C4-2B (cell line): Measurements from ENCODE around the gene JADE1.

Experiments used
- H3K27ac ChIP-seq: fragments of 450-650 bp; 2 replicates; pipeline ENCODE4 v1.5.1; 2017
- ZFX ChIP-seq: fragments of 450-650 bp; IDR thresholded peaks from 2 replicates; pipeline ENCODE4 v1.6.1; 2017
- TF ChIP-seq, protein P1 (sequence below): fragments of 450-650 bp; conservative IDR thresholded peaks from 2 replicates; pipeline ENCODE4 v1.5.1; 2017; ENCODE audit warnings: mild to moderate bottlenecking

The JADE1 gene

DNA sequence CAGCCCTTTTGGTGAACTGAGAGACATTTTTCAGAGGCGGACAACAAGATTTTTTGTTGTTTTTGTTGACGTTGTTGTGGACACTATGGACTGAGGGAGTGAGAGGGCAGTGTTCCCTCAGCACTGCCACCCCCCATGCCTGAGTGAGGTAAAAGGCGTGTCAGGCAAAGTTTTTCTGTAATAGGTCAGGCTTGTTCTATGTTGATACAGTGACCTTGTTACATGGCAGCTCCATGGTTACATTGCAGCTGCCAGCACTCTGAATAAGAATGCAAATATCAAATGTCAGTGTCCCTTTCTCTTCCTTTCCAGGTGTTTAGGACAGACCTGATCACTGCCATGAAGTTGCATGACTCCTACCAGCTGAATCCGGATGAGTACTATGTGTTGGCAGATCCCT lies 36.6 kb downstream of the JADE1 start:
- no peak for TF ChIP-seq ZFX
- H3K27ac ChIP-seq: no peak overlapping the region

DNA sequence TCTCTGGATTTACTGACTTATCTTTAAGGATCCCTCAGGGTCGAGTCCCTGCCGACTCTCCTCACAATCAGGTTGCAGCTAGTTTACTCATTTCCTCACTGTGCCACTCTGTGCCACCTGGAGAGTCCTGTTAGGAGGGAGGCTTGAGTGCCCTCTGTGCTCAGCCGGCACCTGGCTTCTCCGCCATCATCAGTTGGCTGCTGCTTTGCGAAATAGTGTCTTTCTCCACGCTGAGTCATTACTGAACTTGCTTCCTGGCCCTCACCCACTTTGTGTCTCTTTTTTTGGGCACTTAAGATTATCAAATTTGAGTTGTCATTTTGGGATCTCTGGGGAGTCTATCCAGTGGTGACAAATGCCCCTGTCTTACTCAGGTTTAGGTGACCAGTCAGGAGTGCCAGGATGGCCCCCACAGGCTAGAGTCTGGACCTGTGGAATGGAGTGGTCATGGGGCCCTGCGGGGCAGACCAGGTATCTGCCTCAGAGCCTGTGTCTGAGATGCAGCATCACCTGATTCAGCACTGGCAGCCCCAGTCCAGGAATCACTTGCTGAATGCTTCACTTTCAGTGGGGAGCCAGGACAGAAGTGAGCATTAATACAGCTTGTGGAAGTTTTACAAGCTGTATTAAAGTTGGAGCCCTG lies 37.7 kb downstream of the JADE1 start:
- H3K27ac ChIP-seq: no peak overlapping the region
- TF ChIP-seq ZFX: no peak
- TF ChIP-seq, protein P1, sequence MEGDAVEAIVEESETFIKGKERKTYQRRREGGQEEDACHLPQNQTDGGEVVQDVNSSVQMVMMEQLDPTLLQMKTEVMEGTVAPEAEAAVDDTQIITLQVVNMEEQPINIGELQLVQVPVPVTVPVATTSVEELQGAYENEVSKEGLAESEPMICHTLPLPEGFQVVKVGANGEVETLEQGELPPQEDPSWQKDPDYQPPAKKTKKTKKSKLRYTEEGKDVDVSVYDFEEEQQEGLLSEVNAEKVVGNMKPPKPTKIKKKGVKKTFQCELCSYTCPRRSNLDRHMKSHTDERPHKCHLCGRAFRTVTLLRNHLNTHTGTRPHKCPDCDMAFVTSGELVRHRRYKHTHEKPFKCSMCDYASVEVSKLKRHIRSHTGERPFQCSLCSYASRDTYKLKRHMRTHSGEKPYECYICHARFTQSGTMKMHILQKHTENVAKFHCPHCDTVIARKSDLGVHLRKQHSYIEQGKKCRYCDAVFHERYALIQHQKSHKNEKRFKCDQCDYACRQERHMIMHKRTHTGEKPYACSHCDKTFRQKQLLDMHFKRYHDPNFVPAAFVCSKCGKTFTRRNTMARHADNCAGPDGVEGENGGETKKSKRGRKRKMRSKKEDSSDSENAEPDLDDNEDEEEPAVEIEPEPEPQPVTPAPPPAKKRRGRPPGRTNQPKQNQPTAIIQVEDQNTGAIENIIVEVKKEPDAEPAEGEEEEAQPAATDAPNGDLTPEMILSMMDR: no peak

DNA sequence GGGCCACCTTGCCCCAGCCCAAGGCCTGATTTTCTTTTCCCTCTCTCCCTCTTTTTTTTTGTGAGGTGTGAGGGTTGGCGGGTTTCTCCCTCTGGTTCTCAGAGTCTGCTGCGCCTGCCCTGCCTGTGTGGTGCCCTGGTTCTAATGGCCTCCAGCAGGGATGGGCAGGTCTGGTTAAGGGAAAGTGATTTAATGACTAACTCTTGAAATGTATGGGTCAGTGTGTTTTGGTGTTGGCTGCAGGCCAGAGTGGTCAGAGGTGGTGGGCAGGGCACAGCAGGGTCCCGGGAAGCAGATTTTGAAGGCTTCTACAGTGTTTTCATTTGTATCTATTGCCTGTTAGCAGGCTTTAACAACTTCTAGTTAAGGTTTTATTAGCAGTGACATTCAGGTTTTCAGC lies 39.0 kb downstream of the JADE1 start:
- no peak overlapping the region for H3K27ac ChIP-seq
- TF ChIP-seq, protein P1: no peak
- TF ChIP-seq ZFX: no peak

DNA sequence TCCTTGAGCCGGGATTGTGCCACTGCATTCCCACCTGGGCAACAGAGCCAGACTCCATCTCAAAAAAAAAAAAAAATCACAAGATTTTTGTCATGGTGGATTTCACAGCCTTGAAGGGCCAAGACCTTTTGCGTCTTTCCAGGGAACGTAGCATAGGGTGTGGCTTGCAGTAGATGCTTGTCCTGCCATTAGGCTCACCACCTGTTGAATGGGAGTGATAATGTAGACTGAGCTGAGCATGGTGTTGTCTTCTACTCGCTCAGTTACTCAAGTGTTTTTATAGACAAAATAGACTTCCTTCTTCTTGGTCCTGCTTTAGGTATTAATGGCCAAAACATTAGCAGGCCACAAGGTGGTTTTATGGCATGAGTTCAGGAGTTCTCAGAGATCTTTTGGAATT lies 40.8 kb downstream of the JADE1 start:
- H3K27ac ChIP-seq: no peak overlapping the region
- TF ChIP-seq, protein P1: no peak
- no peak for TF ChIP-seq ZFX

DNA sequence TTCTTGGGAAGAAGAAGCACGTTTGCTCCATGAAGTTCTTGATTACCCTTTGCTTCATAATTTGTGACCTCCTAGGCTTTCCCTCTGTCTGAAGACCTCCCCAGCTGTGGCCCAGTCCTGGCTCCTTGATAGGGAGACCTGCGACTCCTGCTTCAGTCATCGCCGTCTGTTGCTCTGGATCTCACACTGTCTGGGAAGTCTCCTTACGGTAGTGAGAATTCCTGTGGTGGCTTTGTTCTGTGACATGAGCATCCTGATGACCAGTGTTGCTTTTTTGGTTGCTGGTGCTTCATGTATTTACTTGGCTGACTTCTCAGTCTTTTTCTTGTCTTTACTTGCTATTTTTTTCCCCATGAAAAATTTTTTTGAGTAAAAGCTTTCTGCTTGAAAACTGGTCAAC lies 44.2 kb downstream of the JADE1 start:
- no peak for TF ChIP-seq ZFX
- TF ChIP-seq, protein P1: no peak
- H3K27ac ChIP-seq: no peak overlapping the region

DNA sequence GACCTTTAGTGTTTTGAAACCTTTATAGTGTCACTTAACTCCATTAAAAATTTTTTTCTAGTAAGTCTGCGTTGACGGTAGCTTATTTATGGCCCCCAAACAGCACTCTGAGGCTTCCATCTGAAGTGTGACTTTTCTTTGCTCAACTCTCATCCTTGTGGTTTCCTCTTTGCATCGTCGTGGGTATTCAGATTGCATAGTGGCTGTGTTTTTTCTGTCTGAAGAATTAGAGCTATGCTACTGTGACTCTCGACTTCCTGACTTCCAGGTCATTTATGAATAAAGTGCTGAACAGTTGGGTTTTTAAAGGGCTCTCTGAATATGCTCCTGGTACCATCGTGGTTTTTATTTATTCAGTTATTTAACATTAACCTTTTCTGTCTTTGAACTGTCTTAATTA lies 44.9 kb downstream of the JADE1 start:
- no peak overlapping the region for H3K27ac ChIP-seq

DNA sequence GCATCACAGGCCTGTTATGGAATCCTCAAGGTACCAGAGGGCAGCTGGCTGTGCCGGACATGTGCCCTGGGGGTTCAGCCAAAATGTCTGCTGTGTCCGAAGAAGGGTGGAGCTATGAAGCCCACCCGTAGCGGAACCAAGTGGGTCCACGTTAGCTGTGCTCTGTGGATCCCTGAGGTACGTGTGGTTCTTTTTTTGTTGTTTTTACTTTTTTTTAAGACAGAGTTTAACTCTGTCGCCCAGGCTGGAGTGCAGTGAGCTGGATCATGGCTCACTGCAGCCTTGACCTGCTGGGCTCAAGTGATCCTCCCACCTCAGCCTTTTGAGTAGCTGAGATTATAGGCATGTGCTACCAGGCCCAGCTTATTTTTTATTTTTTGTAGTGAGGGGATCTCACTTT lies 46.1 kb downstream of the JADE1 start:
- TF ChIP-seq, protein P1: no peak
- no peak for TF ChIP-seq ZFX
- no peak overlapping the region for H3K27ac ChIP-seq

More for the DNA sequence above, 44.9 kb downstream of the JADE1 start:
- TF ChIP-seq ZFX: no peak
- TF ChIP-seq, protein P1: no peak

DNA sequence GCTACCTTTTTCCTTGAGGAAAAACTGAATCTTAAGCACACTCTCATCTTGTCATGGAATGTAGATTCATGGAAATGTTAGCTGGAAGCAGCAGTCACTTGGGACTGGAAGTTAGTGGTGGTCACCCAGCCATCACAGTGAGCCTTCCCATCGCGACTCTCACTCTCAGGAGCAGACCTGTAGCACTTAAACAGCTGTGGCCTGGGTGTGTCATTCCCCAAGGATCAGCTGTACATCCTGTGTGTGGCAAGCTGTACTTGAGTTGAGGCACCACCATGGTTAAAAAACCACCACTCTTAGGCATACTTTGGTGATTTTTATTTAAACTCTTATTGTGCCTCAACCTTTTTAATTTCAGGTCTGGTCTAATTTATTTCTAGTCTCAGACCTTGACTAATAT lies 46.7 kb downstream of the JADE1 start:
- no peak overlapping the region for H3K27ac ChIP-seq
- TF ChIP-seq, protein P1: no peak
- TF ChIP-seq ZFX: no peak
